Neural cell (in vitro differentiated cells): ENCODE measurements around the gene NTSR2. TPM values are rescaled to one million over a fixed set of nuclear protein-coding genes. Genes with fewer than 3 reads are reported as not detected.
A peak's percentile ranks its signal among the peaks of the same experiment; 100 is the strongest.

Experiments used
- H2AFZ ChIP-seq: fragments of 200-600, 300-800 bp; sonication (generic), shearing (Covaris generic); 2 replicates; pipeline ENCODE4 v1.6.0; 2014; ENCODE audit warnings: low read depth, mild to moderate bottlenecking, antibody characterized with exemption, low read length, moderate library complexity
- H3F3A ChIP-seq: fragments of 200-600 bp; shearing (Covaris generic); 2 replicates; pipeline ENCODE4 v1.6.1; 2016; ENCODE audit warnings: mild to moderate bottlenecking, moderate library complexity, mixed read lengths, antibody characterized with exemption, low read length; ENCODE audit not compliant: insufficient read depth, poor library complexity, severe bottlenecking
- H3K27ac ChIP-seq: fragments of 200-600, 300-800 bp; sonication (generic), shearing (Covaris generic); 2 replicates; pipeline ENCODE4 v1.5.1; 2014; ENCODE audit warnings: mild to moderate bottlenecking, low read length, moderate library complexity
- H3K27me3 ChIP-seq: fragments of 300-800, 200-600 bp; sonication (generic), shearing (Covaris generic); 2 replicates; pipeline ENCODE4 v1.6.0; 2014; ENCODE audit warnings: mild to moderate bottlenecking, low read depth, low read length, moderate library complexity; ENCODE audit not compliant: insufficient read depth
- H3K36me3 ChIP-seq: fragments of 300-800, 200-600 bp; sonication (generic), shearing (Covaris generic); 2 replicates; pipeline ENCODE4 v1.5.1; 2014; ENCODE audit warnings: mild to moderate bottlenecking, antibody characterized with exemption, low read length, moderate library complexity; ENCODE audit not compliant: insufficient read depth
- H3K4me2 ChIP-seq: fragments of 300-800, 200-600 bp; sonication (generic), shearing (Covaris generic); 2 replicates; pipeline ENCODE4 v1.6.0; 2014; ENCODE audit warnings: mild to moderate bottlenecking, low read length
- H3K4me3 ChIP-seq: fragments of 300-800, 200-600 bp; sonication (generic), shearing (Covaris generic); 2 replicates; pipeline ENCODE4 v1.5.1; 2014; ENCODE audit warnings: mild to moderate bottlenecking, low read length, moderate library complexity
- H3K79me2 ChIP-seq: fragments of 200-600 bp; shearing (Covaris generic); replicated peaks from 2 replicates; pipeline ENCODE4 v1.6.0; 2014; ENCODE audit warnings: mild to moderate bottlenecking, low read length, moderate library complexity; ENCODE audit not compliant: insufficient read depth
- H3K9ac ChIP-seq: fragments of 300-800, 200-600 bp; sonication (generic), shearing (Covaris generic); 2 replicates; pipeline ENCODE4 v1.6.1; 2016; ENCODE audit warnings: mild to moderate bottlenecking, low read length, mixed read lengths
- H3K9me2 ChIP-seq: fragments of 200-600 bp; shearing (Covaris generic); 2 replicates; pipeline ENCODE4 v1.6.1; 2016; ENCODE audit warnings: mild to moderate bottlenecking, low read length, mixed read lengths; ENCODE audit not compliant: insufficient read depth
- H3K9me3 ChIP-seq: fragments of 200-600, 300-800 bp; sonication (generic), shearing (Covaris generic); 2 replicates; pipeline ENCODE4 v1.6.1; 2016; ENCODE audit warnings: mild to moderate bottlenecking, mixed run types, low read length, moderate library complexity, mixed read lengths
- H4K20me1 ChIP-seq: fragments of 200-600 bp; shearing (Covaris generic); 2 replicates; pipeline ENCODE4 v1.6.1; 2016; ENCODE audit warnings: mild to moderate bottlenecking, mixed run types; ENCODE audit not compliant: insufficient read depth
- CTCF ChIP-seq: fragments of 450-650 bp; IDR thresholded peaks from 2 replicates; pipeline ENCODE4 v1.5.1; 2014; ENCODE audit warnings: antibody characterized with exemption, mild to moderate bottlenecking, moderate library complexity; ENCODE audit not compliant: poor library complexity, severe bottlenecking
- EZH2 ChIP-seq: fragments of 200-600, 300-800 bp; shearing (Covaris generic), sonication (generic); IDR thresholded peaks from 2 replicates; pipeline ENCODE4 v1.6.1; 2014; ENCODE audit warnings: antibody characterized with exemption, low read length, borderline replicate concordance, mild to moderate bottlenecking; ENCODE audit not compliant: insufficient read depth, poor library complexity, severe bottlenecking
- MXI1 ChIP-seq: fragments of 450-650 bp; conservative IDR thresholded peaks from 2 replicates; pipeline ENCODE4 v1.6.1; 2014; ENCODE audit warnings: antibody characterized with exemption, mild to moderate bottlenecking; ENCODE audit not compliant: poor library complexity, severe bottlenecking
- POLR2AphosphoS5 ChIP-seq: IDR thresholded peaks from 2 replicates; pipeline ENCODE4 v1.6.1; 2012
- RAD21 ChIP-seq: fragments of 450-650 bp; conservative IDR thresholded peaks from 2 replicates; pipeline ENCODE4 v1.6.1; 2014; ENCODE audit warnings: antibody characterized with exemption, mild to moderate bottlenecking, moderate library complexity
- REST ChIP-seq: IDR thresholded peaks from 2 replicates; pipeline ENCODE4 v1.6.1; 2012; ENCODE audit warnings: borderline replicate concordance
- polyA minus RNA-seq: library from RNA; depleted of rRNA, polyadenylated mRNA; stranded (reverse); fragments of >200 nt; gene quantifications from 2 replicates; pipeline ENCODE4 v1.2.3, GENCODE V29; 2014
- polyA plus RNA-seq: library from polyadenylated mRNA; depleted of rRNA; stranded (reverse); fragments of >200 nt; gene quantifications from 2 replicates; pipeline ENCODE4 v1.2.3, GENCODE V29; 2014

The NTSR2 gene
- polyA plus RNA-seq (not detected in 2 replicates), polyA minus RNA-seq (not detected in 2 replicates)

- Histone ChIP-seq H3K27ac (no peak within 1 kb of the TSS), H3K4me2 (no peak within 1 kb of the TSS), H3K36me3 (no peaks in the 10 kb centered on the region), H4K20me1 (no peaks in the 10 kb centered on the region), H2AFZ (no peak within 1 kb of the TSS), H3K9me2 (no peaks in the 10 kb centered on the region), H3K79me2 (no peaks in the 10 kb centered on the region), H3F3A (no peaks in the 10 kb centered on the region), H3K9me3 (no peaks in the 10 kb centered on the region), H3K4me3 (peak within 1 kb of the TSS; percentile 48), H3K27me3 (peaks cover 23% of the 10 kb centered on the region), H3K9ac (no peak within 1 kb of the TSS)
- TF ChIP-seq MXI1: peak; percentile 37
- no peak for TF ChIP-seq EZH2
- TF ChIP-seq CTCF: no peak
- TF ChIP-seq RAD21: no peak
- TF ChIP-seq POLR2AphosphoS5: no peak
- TF ChIP-seq REST: peak; percentile 35
These were observed at the start of gene NTSR2 for GRCh38 chr2:11669454-11670291. Gene NTSR2, minus strand, starts transcription at chr2:11670195. Its CDS starts 66 bp downstream, at chr2:11670129.

- H3K27me3 ChIP-seq: no peaks in the 10 kb centered on the region
- H3K4me2 ChIP-seq: no peak overlapping the region
- no peak overlapping the region for H3K27ac ChIP-seq
- H3K9me3 ChIP-seq: no peaks in the 10 kb centered on the region
- no peak overlapping the region for H2AFZ ChIP-seq
- H3K79me2 ChIP-seq: no peaks in the 10 kb centered on the region
- no peaks in the 10 kb centered on the region for H3K9me2 ChIP-seq
- no peaks in the 10 kb centered on the region for H3K36me3 ChIP-seq
- H4K20me1 ChIP-seq: no peaks in the 10 kb centered on the region
- TF ChIP-seq POLR2AphosphoS5 (peak; percentile 23), RAD21 (no peak)
- no peak overlapping the region for H3K4me3 ChIP-seq
- H3K9ac ChIP-seq: no peak overlapping the region
- H3F3A ChIP-seq: no peaks in the 10 kb centered on the region
These were observed 49.4 kb upstream of the NTSR2 start for GRCh38 chr2:11719230-11719977.
